HL-60 (cell line): Measurements from ENCODE around the gene LIM2.

Experiments
- GABPA ChIP-seq: IDR thresholded peaks from 2 replicates; pipeline ENCODE4 v1.6.1; 2012; ENCODE audit warnings: low read depth
- POLR2AphosphoS5 ChIP-seq: IDR thresholded peaks from 2 replicates; pipeline ENCODE4 v1.6.1; 2012; ENCODE audit warnings: low read depth
- REST ChIP-seq: IDR thresholded peaks from 2 replicates; pipeline ENCODE4 v1.6.1; 2012; ENCODE audit warnings: low read depth; ENCODE audit not compliant: insufficient replicate concordance
- SPI1 ChIP-seq: IDR thresholded peaks from 2 replicates; pipeline ENCODE4 v1.6.1; 2012; ENCODE audit warnings: low read depth, mild to moderate bottlenecking, borderline replicate concordance
- TF ChIP-seq, protein P1 (sequence below): IDR thresholded peaks from one replicate; pipeline ENCODE4 v1.5.1; 2011; ENCODE audit warnings: low read length, control low read depth, inconsistent platforms; ENCODE audit not compliant: insufficient read depth

GRCh38 chr19:51330366-51330765 is 57.4 kb downstream of the LIM2 start:
- TF ChIP-seq, protein P1, sequence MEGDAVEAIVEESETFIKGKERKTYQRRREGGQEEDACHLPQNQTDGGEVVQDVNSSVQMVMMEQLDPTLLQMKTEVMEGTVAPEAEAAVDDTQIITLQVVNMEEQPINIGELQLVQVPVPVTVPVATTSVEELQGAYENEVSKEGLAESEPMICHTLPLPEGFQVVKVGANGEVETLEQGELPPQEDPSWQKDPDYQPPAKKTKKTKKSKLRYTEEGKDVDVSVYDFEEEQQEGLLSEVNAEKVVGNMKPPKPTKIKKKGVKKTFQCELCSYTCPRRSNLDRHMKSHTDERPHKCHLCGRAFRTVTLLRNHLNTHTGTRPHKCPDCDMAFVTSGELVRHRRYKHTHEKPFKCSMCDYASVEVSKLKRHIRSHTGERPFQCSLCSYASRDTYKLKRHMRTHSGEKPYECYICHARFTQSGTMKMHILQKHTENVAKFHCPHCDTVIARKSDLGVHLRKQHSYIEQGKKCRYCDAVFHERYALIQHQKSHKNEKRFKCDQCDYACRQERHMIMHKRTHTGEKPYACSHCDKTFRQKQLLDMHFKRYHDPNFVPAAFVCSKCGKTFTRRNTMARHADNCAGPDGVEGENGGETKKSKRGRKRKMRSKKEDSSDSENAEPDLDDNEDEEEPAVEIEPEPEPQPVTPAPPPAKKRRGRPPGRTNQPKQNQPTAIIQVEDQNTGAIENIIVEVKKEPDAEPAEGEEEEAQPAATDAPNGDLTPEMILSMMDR = no peak
- TF ChIP-seq GABPA (no peak), REST (no peak), POLR2AphosphoS5 (no peak), SPI1 (no peak)
